Activated B cell treated with CpG ODN at 0.5 μM for 24 hours (primary cell): Measurements from ENCODE around the gene KCNH3. TPM values are rescaled to one million over a fixed set of nuclear protein-coding genes. Genes with fewer than 3 reads are reported as not detected.

Source experiments
- ATAC-seq: fragments of 200-7000 bp; cut with Tn5 transposase; one replicate; pipeline ENCODE4 v1.10.0; 2021; ENCODE audit warnings: low read depth, mild to moderate bottlenecking, moderate library complexity
- CTCF ChIA-PET: fragments of 350-600 bp; sonication (Branson Sonifier 250); formaldehyde crosslinking; loops from one replicate; lab custom pipeline; 2021; ENCODE audit warnings: antibody characterized with exemption; lab: Charles Lee
- POLR2A ChIA-PET: fragments of 350-600 bp; sonication (Branson Sonifier 250); formaldehyde crosslinking; loops from one replicate; lab custom pipeline; 2021; ENCODE audit warnings: antibody characterized with exemption; lab: Charles Lee
- DNase-seq: peaks from one replicate; pipeline ENCODE4 v3.0.0; 2022
- H3K27ac Mint-ChIP-seq: one replicate; pipeline ENCODE4 v1.8.0; 2020; ENCODE audit warnings: mixed read lengths
- H3K27me3 Mint-ChIP-seq: one replicate; pipeline ENCODE4 v1.8.0; 2021; ENCODE audit warnings: mixed read lengths
- H3K36me3 Mint-ChIP-seq: one replicate; pipeline ENCODE4 v1.8.0; 2021; ENCODE audit warnings: low read depth, mixed read lengths
- H3K4me1 Mint-ChIP-seq: one replicate; pipeline ENCODE4 v1.8.0; 2021; ENCODE audit warnings: mixed read lengths
- H3K4me3 Mint-ChIP-seq: one replicate; pipeline ENCODE4 v1.8.0; 2020; ENCODE audit warnings: mild to moderate bottlenecking, mixed read lengths
- H3K9me3 Mint-ChIP-seq: one replicate; pipeline ENCODE4 v1.8.0; 2020; ENCODE audit warnings: mixed read lengths
- intact Hi-C: fragments of 100-400 bp; cut with micrococcal nuclease; formaldehyde crosslinking; loops from one replicate; pipeline ENCODE4 v1.15.1; 2024
- total RNA-seq: library from RNA; stranded (reverse); gene quantifications from 2 replicates; pipeline ENCODE4 v1.2.3, GENCODE V29; 2022
- TF ChIP-seq, protein P1 (sequence below): fragments of 200-600 bp; IDR thresholded peaks from one replicate; pipeline ENCODE4 v1.8.0; 2022; ENCODE audit warnings: antibody characterized with exemption, mild to moderate bottlenecking

Gene KCNH3
- total RNA-seq, 1 donor from 2014 or later: 0.44 TPM

DNA sequence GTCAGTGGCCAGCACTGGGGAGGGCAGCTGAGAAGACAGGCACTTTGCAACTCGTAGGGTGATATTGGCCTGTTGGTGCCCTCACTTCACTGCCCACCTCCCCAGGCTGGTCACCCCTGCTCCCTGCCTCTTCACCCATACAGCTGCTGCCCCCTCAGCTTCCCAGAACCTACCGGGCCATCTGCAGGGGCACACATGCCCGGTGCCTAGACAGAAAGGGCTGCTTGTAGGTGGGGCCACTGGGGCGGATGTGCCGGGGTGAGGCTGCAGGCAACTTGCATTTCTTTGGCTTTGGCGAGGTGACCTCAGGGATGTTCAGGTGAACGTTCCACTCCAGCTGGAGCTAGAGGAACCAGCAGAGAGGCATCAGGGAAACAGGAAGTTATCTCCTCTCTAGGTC is 49.5 kb downstream of the KCNH3 start:
- ChIA-PET POLR2A (no interaction called here), CTCF (interaction anchor here (0.6 to 2.1 kb wide), 2 partner anchors 8 to 20 kb away, joined by 3 to 6 read pairs; no protein-coding TSS in a partner anchor)
- Mint-ChIP-seq H3K27ac (no peak overlapping the region), H3K36me3 (peaks cover 33% of the 10 kb centered on the region), H3K27me3 (no peaks in the 10 kb centered on the region), H3K4me3 (no peak overlapping the region), H3K9me3 (peaks cover 4% of the 10 kb centered on the region), H3K4me1 (no peaks in the 10 kb centered on the region)
- intact Hi-C loops: no loop called here
- no peak for DNase-seq
- no peak for ATAC-seq
- TF ChIP-seq, protein P1, sequence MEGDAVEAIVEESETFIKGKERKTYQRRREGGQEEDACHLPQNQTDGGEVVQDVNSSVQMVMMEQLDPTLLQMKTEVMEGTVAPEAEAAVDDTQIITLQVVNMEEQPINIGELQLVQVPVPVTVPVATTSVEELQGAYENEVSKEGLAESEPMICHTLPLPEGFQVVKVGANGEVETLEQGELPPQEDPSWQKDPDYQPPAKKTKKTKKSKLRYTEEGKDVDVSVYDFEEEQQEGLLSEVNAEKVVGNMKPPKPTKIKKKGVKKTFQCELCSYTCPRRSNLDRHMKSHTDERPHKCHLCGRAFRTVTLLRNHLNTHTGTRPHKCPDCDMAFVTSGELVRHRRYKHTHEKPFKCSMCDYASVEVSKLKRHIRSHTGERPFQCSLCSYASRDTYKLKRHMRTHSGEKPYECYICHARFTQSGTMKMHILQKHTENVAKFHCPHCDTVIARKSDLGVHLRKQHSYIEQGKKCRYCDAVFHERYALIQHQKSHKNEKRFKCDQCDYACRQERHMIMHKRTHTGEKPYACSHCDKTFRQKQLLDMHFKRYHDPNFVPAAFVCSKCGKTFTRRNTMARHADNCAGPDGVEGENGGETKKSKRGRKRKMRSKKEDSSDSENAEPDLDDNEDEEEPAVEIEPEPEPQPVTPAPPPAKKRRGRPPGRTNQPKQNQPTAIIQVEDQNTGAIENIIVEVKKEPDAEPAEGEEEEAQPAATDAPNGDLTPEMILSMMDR: no peak

DNA sequence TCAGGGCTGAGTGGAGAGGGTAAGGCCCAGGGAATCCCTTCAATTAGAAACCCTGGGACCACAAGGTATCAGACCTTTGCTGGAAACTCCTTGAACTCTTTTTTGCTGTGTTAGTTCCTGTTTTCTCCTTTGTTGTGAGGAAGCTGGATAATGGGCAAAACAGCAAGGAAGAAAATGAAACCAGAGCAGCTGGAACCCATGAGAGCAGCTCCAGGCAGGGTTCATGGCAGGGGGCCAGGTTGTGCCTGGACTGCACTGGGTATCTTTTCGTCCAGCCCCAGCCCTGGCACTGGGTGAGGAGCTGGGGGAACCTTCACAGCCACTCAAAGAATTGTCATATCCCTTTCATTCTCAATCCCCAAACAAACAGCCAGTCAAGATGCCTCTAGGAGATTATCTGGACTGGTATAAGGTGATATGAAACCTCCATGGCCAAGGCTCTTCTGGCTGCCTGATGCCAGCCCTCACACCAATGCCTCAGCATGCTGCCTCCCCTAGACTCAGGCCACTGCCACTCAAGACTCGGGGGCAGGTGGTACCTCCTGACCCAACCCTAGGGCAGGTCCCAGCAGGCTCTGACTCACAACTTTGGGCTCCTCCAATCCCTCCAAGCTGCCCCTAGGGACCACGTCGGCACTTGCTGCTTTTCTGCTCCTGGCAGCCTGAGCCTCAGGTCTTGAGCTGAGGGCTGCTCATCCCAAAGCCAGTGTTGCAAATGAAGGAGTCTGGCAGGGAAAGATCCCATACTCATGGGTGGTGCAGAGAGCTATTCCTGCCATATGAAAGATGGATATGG is 50.1 kb downstream of the KCNH3 start:
- CTCF ChIA-PET: interaction anchor here (0.6 to 2.1 kb wide), 2 partner anchors 9 to 19 kb away, joined by 3 to 6 read pairs; no protein-coding TSS in a partner anchor

GRCh38 chr12:49598527-49598926 is 59.7 kb downstream of the KCNH3 start:
- POLR2A ChIA-PET: no interaction called here
- Mint-ChIP-seq H3K27me3 (no peaks in the 10 kb centered on the region), H3K4me1 (peaks cover 3% of the 10 kb centered on the region), H3K4me3 (no peak overlapping the region), H3K27ac (no peak overlapping the region), H3K9me3 (peaks cover 4% of the 10 kb centered on the region), H3K36me3 (no peaks in the 10 kb centered on the region)
- ATAC-seq (no peak), DNase-seq (no peak)
- TF ChIP-seq, protein P1: no peak
- intact Hi-C loops: no loop called here
- CTCF ChIA-PET: no interaction called here

More for the DNA sequence above, 50.1 kb downstream of the KCNH3 start:
- H3K27me3 Mint-ChIP-seq: no peaks in the 10 kb centered on the region
- no peak for ATAC-seq
- no peak overlapping the region for H3K4me3 Mint-ChIP-seq
- peaks cover 27% of the 10 kb centered on the region for H3K36me3 Mint-ChIP-seq
- intact Hi-C loops: no loop called here
- DNase-seq: no peak
- peaks cover 4% of the 10 kb centered on the region for H3K9me3 Mint-ChIP-seq
- H3K4me1 Mint-ChIP-seq: no peaks in the 10 kb centered on the region
- H3K27ac Mint-ChIP-seq: no peak overlapping the region
- TF ChIP-seq, protein P1: no peak
- POLR2A ChIA-PET: no interaction called here

- no peak overlapping the region for H3K27ac Mint-ChIP-seq
- intact Hi-C loops: no loop called here
- no peaks in the 10 kb centered on the region for H3K36me3 Mint-ChIP-seq
- no peak overlapping the region for H3K4me3 Mint-ChIP-seq
- peaks cover 3% of the 10 kb centered on the region for H3K4me1 Mint-ChIP-seq
- peaks cover 4% of the 10 kb centered on the region for H3K9me3 Mint-ChIP-seq
- ATAC-seq (no peak), DNase-seq (no peak)
- TF ChIP-seq, protein P1: no peak
- POLR2A ChIA-PET: interaction anchor here (2.2 kb wide), 1 partner anchor 23 kb away, joined by 6 read pairs; the partner anchor contains the start of gene PRPF40B
- no peaks in the 10 kb centered on the region for H3K27me3 Mint-ChIP-seq
- CTCF ChIA-PET: interaction anchor here (1.3 kb wide), 1 partner anchor 367 kb away, joined by 3 read pairs; no protein-coding TSS in a partner anchor
Measured at GRCh38 chr12:49599961-49600360, 61.1 kb downstream of the KCNH3 start.

DNA sequence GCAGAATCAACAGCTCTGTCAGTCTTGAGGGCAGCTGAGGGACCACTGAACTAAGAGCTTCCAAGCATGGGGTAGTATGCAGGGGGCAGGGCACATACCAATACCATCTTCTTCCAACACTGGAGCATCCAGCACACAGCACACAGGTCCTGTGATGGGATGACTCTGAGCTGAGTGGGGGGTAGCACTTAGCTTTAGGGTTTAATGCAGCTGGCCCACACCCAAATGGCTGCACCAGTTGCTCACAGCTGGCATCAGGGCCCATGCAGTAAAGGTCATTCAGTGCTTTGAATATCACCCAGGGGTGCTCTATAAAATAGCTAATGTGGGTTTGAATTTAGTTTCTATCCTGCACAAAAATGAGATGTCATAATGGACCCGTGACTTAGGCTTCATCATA is 64.9 kb downstream of the KCNH3 start:
- Mint-ChIP-seq H3K36me3 (no peaks in the 10 kb centered on the region), H3K27ac (no peak overlapping the region), H3K4me3 (no peak overlapping the region), H3K4me1 (no peaks in the 10 kb centered on the region), H3K27me3 (no peaks in the 10 kb centered on the region), H3K9me3 (no peaks in the 10 kb centered on the region)
- DNase-seq: no peak
- ChIA-PET POLR2A (interaction anchor here (0.6 kb wide), 1 partner anchor 32 kb away, joined by 3 read pairs; no protein-coding TSS in a partner anchor), CTCF (no interaction called here)
- ATAC-seq: no peak
- intact Hi-C loops: no loop called here
- TF ChIP-seq, protein P1: no peak
